Measurements from ENCODE around the gene CDCA5. TPM values are rescaled to one million over a fixed set of nuclear protein-coding genes. Genes with fewer than 3 reads are reported as not detected.
A peak's percentile ranks its signal among the peaks of the same experiment; 100 is the strongest.

The CDCA5 gene
- total RNA-seq, 1 experiment from 2014 or later, result 63.4 TPM

GRCh38 chr11:65058419-65059054, 25.3 kb downstream of the CDCA5 start, which contains the start of gene NAALADL1:
Gene NAALADL1, minus strand, starts transcription at chr11:65058553. Its CDS starts 32 bp downstream, at chr11:65058521.
- in situ Hi-C loops (cut with HindIII; ENCODE audit: low pct_unique_long_range_greater_than_20kb, low sequenced_read_pairs), result no loop called here
- no peak for DNase-seq (ENCODE audit: low read depth)

- no peak for DNase-seq (ENCODE audit: low read depth)
- in situ Hi-C loops (cut with HindIII; ENCODE audit: low pct_unique_long_range_greater_than_20kb, low sequenced_read_pairs), result no loop called here
Observed at GRCh38 chr11:65058012-65058411, 25.8 kb downstream of the CDCA5 start.

DNA sequence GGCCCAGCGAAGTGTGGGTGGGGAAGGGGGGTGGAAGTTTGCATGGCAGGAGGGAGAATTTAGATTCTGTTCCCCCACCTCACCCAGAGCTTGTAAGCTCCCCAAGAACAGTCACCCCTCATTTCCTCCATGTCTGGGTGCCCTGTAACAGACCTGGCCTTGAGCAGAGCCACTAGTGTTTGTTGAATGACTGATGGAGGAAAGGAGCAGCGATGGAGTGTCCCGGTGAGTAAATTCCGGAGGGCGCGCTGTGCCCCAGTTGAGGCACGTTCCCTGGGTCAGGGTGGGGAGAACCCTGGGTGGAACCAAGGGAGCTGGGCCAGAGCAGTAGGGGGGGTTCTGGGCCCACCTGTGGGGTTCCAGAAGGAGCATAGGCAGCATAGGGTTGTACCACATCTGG, 26.3 kb downstream of the CDCA5 start:
- DNase-seq (ENCODE audit: low read depth), result no peak
- in situ Hi-C loops (cut with HindIII; ENCODE audit: low pct_unique_long_range_greater_than_20kb, low sequenced_read_pairs), result no loop called here

- in situ Hi-C loops (cut with HindIII; ENCODE audit: low pct_unique_long_range_greater_than_20kb, low sequenced_read_pairs), result no loop called here
Observed at GRCh38 chr11:65056999-65057398, 26.8 kb downstream of the CDCA5 start.

DNA sequence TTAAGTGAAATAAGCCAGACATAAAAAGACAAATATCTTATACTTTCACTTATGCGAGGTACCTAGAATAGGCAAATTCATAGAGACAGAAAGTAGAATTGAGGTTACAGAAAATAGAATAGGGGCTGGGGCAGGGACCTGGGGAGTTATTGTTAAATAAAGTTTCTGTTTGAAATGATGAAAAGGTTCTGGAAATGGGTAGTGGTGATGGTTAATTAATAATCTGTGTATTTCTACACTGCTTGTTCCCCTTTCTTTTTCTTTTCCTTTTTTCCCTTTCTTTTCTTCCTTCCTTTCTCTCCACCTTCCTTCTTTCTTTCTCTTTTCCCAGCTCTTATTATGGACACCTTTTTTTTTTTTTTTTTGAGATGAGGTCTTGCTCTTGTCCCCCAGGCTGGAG, 28.3 kb downstream of the CDCA5 start:
- in situ Hi-C loops (cut with HindIII; ENCODE audit: low pct_unique_long_range_greater_than_20kb, low sequenced_read_pairs), result no loop called here
- DNase-seq (ENCODE audit: low read depth), result no peak

More at GRCh38 chr11:65056999-65057398, 26.8 kb downstream of the CDCA5 start:
- DNase-seq (ENCODE audit: low read depth), result no peak

DNA sequence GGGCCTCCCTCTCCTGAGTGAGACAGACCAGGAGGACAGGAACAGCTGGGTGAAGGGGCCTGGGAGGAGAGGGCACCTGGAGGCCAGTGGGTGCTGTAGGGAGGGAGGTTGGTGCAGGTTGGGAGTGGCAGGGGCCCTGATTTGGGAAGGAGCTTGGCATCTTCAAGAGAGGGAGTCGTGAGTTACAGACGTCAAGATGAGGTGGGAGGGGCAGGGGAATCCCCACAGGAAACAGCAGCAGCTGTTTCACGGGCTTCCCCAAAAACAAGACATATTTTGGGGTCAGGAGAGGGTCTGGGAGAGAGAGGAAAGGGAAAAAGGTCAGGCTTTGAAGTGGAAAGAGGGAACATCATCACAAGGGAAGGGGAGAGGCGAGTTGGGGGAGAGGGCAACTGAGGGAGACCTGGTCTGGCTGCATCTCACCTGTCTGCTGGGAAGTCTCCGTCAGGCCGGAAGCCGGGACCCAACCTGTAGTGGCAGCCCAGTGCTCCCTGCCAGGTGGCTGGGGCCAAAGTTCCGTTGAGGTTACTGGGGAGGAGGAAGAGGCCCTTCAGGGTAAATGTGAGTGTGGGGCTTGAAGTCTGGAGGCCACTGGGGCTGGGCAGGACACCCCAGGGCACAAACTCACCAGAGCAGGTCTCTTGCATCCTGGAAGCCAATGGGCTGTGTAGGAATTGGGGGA, 29.9 kb downstream of the CDCA5 start:
- DNase-seq (ENCODE audit: low read depth), result no peak
- in situ Hi-C loops (cut with HindIII; ENCODE audit: low pct_unique_long_range_greater_than_20kb, low sequenced_read_pairs), result no loop called here

DNA sequence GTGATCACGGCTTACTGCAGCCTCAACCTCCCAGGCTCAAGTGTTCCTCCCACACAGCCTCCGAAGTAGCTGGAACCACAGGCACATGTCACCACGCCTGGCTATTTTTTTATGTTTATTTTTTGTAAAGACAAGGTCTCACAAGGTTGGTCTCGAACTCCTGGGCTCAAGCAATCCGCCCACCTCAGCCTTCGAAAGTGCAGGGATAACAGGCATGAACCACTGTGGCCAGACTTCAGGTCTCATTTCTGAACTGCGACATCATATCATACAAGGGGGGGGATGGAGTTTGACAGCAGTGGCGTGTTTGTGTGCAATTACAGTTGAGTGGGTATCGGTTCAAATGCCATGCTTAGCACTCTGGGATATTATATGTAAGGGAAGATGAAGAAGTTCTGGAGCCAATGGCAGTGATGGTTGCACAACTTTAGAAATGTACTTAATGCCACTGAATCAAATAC, 32.4 kb downstream of the CDCA5 start:
- no peak for DNase-seq (ENCODE audit: low read depth)
- in situ Hi-C loops (cut with HindIII; ENCODE audit: low pct_unique_long_range_greater_than_20kb, low sequenced_read_pairs), result no loop called here

DNA sequence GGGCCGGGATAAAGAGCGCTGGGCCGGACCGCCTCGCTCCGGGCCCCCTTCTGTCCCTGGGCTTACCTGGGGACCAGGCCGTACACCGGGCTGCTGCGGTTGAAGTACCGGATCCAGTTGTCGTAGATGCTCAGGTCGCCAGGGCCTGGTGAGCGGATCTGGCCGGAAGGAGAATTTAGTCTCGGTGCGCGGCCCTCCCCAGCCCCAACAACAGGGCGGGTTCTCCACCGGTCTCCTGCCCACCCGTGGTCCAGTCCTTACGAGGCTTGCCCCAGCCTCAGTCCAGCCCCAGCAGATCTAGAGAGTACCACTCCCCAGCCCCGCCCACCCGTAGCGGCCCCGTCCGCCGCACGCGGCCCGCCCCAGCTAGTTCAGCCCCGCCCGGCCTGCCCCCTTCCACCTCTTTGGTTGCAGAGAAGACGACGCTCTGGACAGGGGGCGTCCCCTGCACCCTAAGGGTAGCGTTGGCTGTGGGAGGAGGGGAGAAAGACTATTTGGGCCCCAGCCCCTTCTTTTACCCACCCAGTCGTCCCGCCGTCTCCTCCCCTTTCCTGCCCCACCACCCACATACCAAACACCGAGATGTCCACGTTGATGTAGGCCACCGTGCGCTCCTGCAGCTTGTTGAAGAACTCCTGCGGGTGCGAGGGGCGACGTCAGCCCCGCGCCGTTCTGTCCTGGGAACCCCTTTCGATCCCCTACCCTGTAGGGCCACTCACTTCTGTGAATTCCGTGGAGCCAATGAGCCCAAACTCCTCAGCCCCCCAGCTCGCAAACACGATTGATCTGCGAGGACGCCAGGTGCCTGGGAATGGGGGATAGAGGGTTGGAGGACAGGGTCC, 36.0 kb downstream of the CDCA5 start:
- in situ Hi-C loops (cut with HindIII; ENCODE audit: low pct_unique_long_range_greater_than_20kb, low sequenced_read_pairs), result no loop called here
- DNase-seq (ENCODE audit: low read depth), result no peak

- DNase-seq (ENCODE audit: low read depth), result no peak
- in situ Hi-C loops (cut with HindIII; ENCODE audit: low pct_unique_long_range_greater_than_20kb, low sequenced_read_pairs), result no loop called here
Observed at GRCh38 chr11:65045728-65046127, 38.1 kb downstream of the CDCA5 start.

GRCh38 chr11:65045061-65045460, 38.8 kb downstream of the CDCA5 start:
- DNase-seq (ENCODE audit: low read depth), result no peak

GRCh38 chr11:65043881-65044501, 39.8 kb downstream of the CDCA5 start:
- in situ Hi-C loops (cut with HindIII; ENCODE audit: low pct_unique_long_range_greater_than_20kb, low sequenced_read_pairs), result no loop called here
- DNase-seq (ENCODE audit: low read depth), result no peak

More at GRCh38 chr11:65045061-65045460, 38.8 kb downstream of the CDCA5 start:
- in situ Hi-C loops (cut with HindIII; ENCODE audit: low pct_unique_long_range_greater_than_20kb, low sequenced_read_pairs), result no loop called here

GRCh38 chr11:65042891-65043290, 40.9 kb downstream of the CDCA5 start:
- in situ Hi-C loops (cut with HindIII; ENCODE audit: low pct_unique_long_range_greater_than_20kb, low sequenced_read_pairs), result no loop called here
- DNase-seq (ENCODE audit: low read depth), result no peak

- DNase-seq (ENCODE audit: low read depth), result peak; percentile 94
- in situ Hi-C loops (cut with HindIII; ENCODE audit: low pct_unique_long_range_greater_than_20kb, low sequenced_read_pairs), result no loop called here
Observed at GRCh38 chr11:65040847-65041622, 42.8 kb downstream of the CDCA5 start, which contains the start of gene SAC3D1. Gene SAC3D1, plus strand, starts transcription at chr11:65041210. Its CDS starts 83 bp downstream, at chr11:65041293.

DNA sequence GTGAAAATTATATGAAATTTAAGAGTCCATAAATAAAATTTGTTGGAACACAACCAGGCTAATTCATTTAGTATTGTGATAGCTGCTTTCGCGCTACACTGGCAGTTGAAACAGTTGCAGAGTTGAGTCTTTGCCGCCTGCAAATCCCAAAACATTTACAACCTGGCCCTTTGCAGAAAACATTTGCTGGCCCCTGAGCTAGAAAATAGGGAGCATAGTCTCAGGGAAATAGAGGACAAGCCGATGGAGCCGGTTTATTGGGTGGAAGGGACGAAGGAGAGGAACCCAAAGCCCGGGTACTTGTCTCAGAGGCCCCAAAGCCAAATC, 43.4 kb downstream of the CDCA5 start:
- no peak for DNase-seq (ENCODE audit: low read depth)
- in situ Hi-C loops (cut with HindIII; ENCODE audit: low pct_unique_long_range_greater_than_20kb, low sequenced_read_pairs), result no loop called here

DNA sequence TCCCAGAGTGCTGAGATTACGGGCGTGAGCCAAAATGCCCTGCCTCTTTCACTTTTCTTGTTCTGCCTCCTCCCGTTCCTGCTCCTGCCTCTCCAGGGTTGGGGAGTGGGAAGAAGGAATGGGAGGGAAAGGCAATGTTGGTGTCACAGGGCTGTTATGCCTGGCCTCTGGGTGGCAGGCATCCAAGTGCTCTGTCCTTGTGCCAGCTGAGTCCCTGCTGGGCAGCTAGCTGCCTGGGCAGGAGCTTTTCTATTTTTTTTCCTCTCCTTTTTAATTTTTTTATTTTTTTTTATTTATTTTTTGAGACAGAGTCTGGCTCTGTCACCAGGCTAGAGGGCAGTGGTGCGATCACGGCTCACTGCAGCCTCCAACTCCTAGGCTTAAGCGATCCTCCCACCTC, 46.9 kb downstream of the CDCA5 start:
- in situ Hi-C loops (cut with HindIII; ENCODE audit: low pct_unique_long_range_greater_than_20kb, low sequenced_read_pairs), result no loop called here
- DNase-seq (ENCODE audit: low read depth), result no peak

GRCh38 chr11:65035579-65035978, 48.3 kb downstream of the CDCA5 start:
- in situ Hi-C loops (cut with HindIII; ENCODE audit: low pct_unique_long_range_greater_than_20kb, low sequenced_read_pairs), result no loop called here
- no peak for DNase-seq (ENCODE audit: low read depth)

DNA sequence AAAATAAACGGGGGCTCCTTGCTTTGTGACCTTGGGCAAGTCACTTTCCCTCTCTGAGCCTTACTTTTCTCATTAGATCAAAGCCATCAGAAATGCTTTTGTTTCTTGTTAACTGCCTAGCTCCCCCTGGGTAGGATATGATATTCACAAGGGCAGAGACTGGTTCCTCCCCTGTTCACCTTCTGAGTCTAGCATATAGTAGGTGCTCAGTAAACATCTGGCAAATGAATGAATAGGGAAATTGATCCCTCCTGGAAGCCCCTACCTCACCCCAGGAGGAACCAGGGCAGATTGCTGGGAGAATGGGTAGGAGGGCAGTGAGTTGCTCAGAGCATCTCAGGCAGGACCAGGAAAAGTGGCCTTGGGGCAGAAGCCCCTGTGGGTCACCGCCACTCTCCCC, 49.4 kb downstream of the CDCA5 start:
- in situ Hi-C loops (cut with HindIII; ENCODE audit: low pct_unique_long_range_greater_than_20kb, low sequenced_read_pairs), result no loop called here
- no peak for DNase-seq (ENCODE audit: low read depth)

DNA sequence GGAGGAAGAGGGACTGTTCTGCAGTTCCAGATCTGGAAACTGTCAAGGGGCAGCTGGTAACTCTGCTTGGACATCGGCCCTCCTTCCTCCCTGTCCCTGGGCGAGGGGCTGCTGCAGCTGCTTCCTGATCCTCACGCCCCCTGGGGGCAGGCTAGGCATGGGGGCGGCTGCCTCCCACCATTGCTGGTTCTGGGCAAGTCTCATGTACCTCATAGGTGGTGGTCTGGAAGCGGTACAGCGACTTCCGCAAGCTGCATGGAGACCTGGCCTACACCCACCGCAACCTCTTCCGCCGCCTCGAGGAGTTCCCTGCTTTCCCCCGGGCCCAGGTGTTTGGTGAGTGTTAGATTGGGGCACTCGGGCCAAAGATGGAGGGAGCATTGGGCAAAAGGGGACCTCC, 51.6 kb downstream of the CDCA5 start:
- DNase-seq (ENCODE audit: low read depth), result no peak
- in situ Hi-C loops (cut with HindIII; ENCODE audit: low pct_unique_long_range_greater_than_20kb, low sequenced_read_pairs), result no loop called here
